A673 (cell line): ENCODE results near the gene COQ8A. TPM values are rescaled to one million over a fixed set of nuclear protein-coding genes. Genes with fewer than 3 reads are reported as not detected.

Source experiments
- BruUV-seq: library from RNA; stranded (reverse); fragments of 400-500 nt; replicated peaks from 2 replicates; lab custom pipeline; 2021; lab: Mats Ljungman, UMichigan
- CTCF ChIA-PET: fragments of 300-600 bp; sonication (Branson Sonifier 250); formaldehyde crosslinking; loops from one replicate; lab custom pipeline; 2022; ENCODE audit warnings: antibody characterized with exemption; lab: Charles Lee
- POLR2A ChIA-PET: fragments of 300-600 bp; sonication (Branson Sonifier 250); formaldehyde crosslinking; loops from one replicate; lab custom pipeline; 2022; ENCODE audit warnings: antibody characterized with exemption; ENCODE audit not compliant: low non-redundant PET; lab: Charles Lee
- DNase-seq: peaks from one replicate; pipeline ENCODE4 v3.0.0-alpha.2; 2015; ENCODE audit warnings: low spot score
- H3K27ac ChIP-seq: fragments of 200-600 bp; sonication (generic); 2 replicates; pipeline ENCODE4 v1.5.1; 2016; ENCODE audit warnings: mixed run types, low read depth, mild to moderate bottlenecking, mixed read lengths, antibody characterized with exemption, low read length; ENCODE audit not compliant: poor library complexity, severe bottlenecking
- H3K27me3 ChIP-seq: fragments of 200-600 bp; sonication (generic); replicated peaks from 2 replicates; pipeline ENCODE4 v1.6.1; 2017; ENCODE audit warnings: mixed run types, low read depth, mild to moderate bottlenecking, mixed read lengths, antibody characterized with exemption, low read length; ENCODE audit not compliant: insufficient read depth, poor library complexity
- H3K36me3 ChIP-seq: fragments of 200-600 bp; sonication (generic); 2 replicates; pipeline ENCODE4 v1.6.1; 2016; ENCODE audit warnings: mixed run types, mild to moderate bottlenecking, mixed read lengths, antibody characterized with exemption, low read length; ENCODE audit not compliant: insufficient read depth, poor library complexity, severe bottlenecking
- H3K4me1 ChIP-seq: fragments of 200-600 bp; sonication (generic); 2 replicates; pipeline ENCODE4 v1.6.1; 2017; ENCODE audit warnings: mixed run types, mild to moderate bottlenecking, mixed read lengths, antibody characterized with exemption, low read length; ENCODE audit not compliant: insufficient read depth, poor library complexity, severe bottlenecking
- H3K4me3 ChIP-seq: fragments of 200-600 bp; sonication (generic); 2 replicates; pipeline ENCODE4 v1.5.1; 2016; ENCODE audit warnings: low read depth, mixed run types, mild to moderate bottlenecking, mixed read lengths, low read length; ENCODE audit not compliant: poor library complexity, severe bottlenecking
- H3K9me3 ChIP-seq: fragments of 200-600 bp; sonication (generic); 2 replicates; pipeline ENCODE4 v1.6.1; 2016; ENCODE audit warnings: mixed run types, low read depth, mild to moderate bottlenecking, mixed read lengths, antibody characterized with exemption, low read length; ENCODE audit not compliant: poor library complexity, severe bottlenecking
- CTCF ChIP-seq: fragments of 300-800, 200-600 bp; sonication (generic); conservative IDR thresholded peaks from 2 replicates; pipeline ENCODE4 v1.5.1; 2017; ENCODE audit warnings: low read depth, mild to moderate bottlenecking, antibody characterized with exemption, low read length, moderate library complexity, mixed read lengths
- EZH2 ChIP-seq: fragments of 200-600 bp; sonication (generic); IDR thresholded peaks from 2 replicates; pipeline ENCODE4 v1.6.1; 2017; ENCODE audit warnings: borderline replicate concordance, low read depth, mild to moderate bottlenecking, mixed read lengths, antibody characterized with exemption, low read length; ENCODE audit not compliant: poor library complexity, severe bottlenecking
- intact Hi-C: fragments of 100-400 bp; cut with micrococcal nuclease; formaldehyde crosslinking; loops from one replicate; pipeline ENCODE4 v1.10.0; 2022; ENCODE audit not compliant: unreplicated experiment
- total RNA-seq: library from RNA; stranded (reverse); gene quantifications from 2 replicates; pipeline ENCODE4 v1.2.3, GENCODE V29; 2021

Gene COQ8A
- total RNA-seq, 1 experiment from 2014 or later, result 7.7 TPM

GRCh38 chr1:226956942-226957713 is 17.0 kb downstream of the COQ8A start:
- H3K27me3 ChIP-seq, result no peaks in the 10 kb centered on the region
- no TSS peak for BruUV-seq
- DNase-seq, result no peak
- no peak overlapping the region for H3K27ac ChIP-seq
- no peaks in the 10 kb centered on the region for H3K4me1 ChIP-seq
- no peak overlapping the region for H3K4me3 ChIP-seq
- POLR2A ChIA-PET, result interaction anchor here (0.6 kb wide), 1 partner anchor 1982 kb away, joined by 9 read pairs; no protein-coding TSS in a partner anchor
- no peak for TF ChIP-seq CTCF
- no peak for TF ChIP-seq EZH2
- intact Hi-C loops, result no loop called here
- no peaks in the 10 kb centered on the region for H3K36me3 ChIP-seq
- H3K9me3 ChIP-seq, result no peaks in the 10 kb centered on the region
- CTCF ChIA-PET, result no interaction called here

- POLR2A ChIA-PET, result interaction anchor here (0.6 kb wide), 1 partner anchor 1982 kb away, joined by 9 read pairs; no protein-coding TSS in a partner anchor
- intact Hi-C loops, result no loop called here
- no peak for DNase-seq
- no peak overlapping the region for H3K4me3 ChIP-seq
- H3K36me3 ChIP-seq, result no peaks in the 10 kb centered on the region
- BruUV-seq, result no TSS peak
- no peak for TF ChIP-seq EZH2
- TF ChIP-seq CTCF, result no peak
- no peaks in the 10 kb centered on the region for H3K27me3 ChIP-seq
- H3K27ac ChIP-seq, result no peak overlapping the region
- CTCF ChIA-PET, result no interaction called here
- no peaks in the 10 kb centered on the region for H3K9me3 ChIP-seq
- H3K4me1 ChIP-seq, result no peaks in the 10 kb centered on the region
Observed at GRCh38 chr1:226957714-226958113, 17.6 kb downstream of the COQ8A start.

- Histone ChIP-seq H3K9me3 (no peaks in the 10 kb centered on the region), H3K4me1 (no peaks in the 10 kb centered on the region), H3K27ac (no peak overlapping the region), H3K27me3 (no peaks in the 10 kb centered on the region), H3K36me3 (no peaks in the 10 kb centered on the region), H3K4me3 (no peak overlapping the region)
- CTCF ChIA-PET, result no interaction called here
- BruUV-seq, result no TSS peak
- no peak for TF ChIP-seq CTCF
- no peak for TF ChIP-seq EZH2
- DNase-seq, result no peak
- intact Hi-C loops, result no loop called here
- POLR2A ChIA-PET, result no interaction called here
Observed at GRCh38 chr1:226958300-226958699, 18.2 kb downstream of the COQ8A start.
